ENCODE measurements around the gene CHIT1. TPM values are rescaled to one million over a fixed set of nuclear protein-coding genes. Genes with fewer than 3 reads are reported as not detected.

Gene CHIT1
- total RNA-seq, 1 donor, result 0.42 TPM

GRCh38 chr1:203197625-203198024, 31.8 kb downstream of the CHIT1 start:
- Histone ChIP-seq H3K27me3 (ENCODE audit: insufficient read depth, low read length) (no peaks in the 10 kb centered on the region), H3K4me3 (ENCODE audit: low read length) (no peak overlapping the region), H3K4me1 (ENCODE audit: insufficient read depth, low read length) (peaks cover 34% of the 10 kb centered on the region), H3K9me3 (ENCODE audit: low read depth, low read length) (no peaks in the 10 kb centered on the region)

GRCh38 chr1:203196371-203196770, 33.1 kb downstream of the CHIT1 start:
- peaks cover 21% of the 10 kb centered on the region for H3K4me1 ChIP-seq (ENCODE audit: insufficient read depth, low read length)
- H3K9me3 ChIP-seq (ENCODE audit: low read depth, low read length), result no peaks in the 10 kb centered on the region
- no peak overlapping the region for H3K4me3 ChIP-seq (ENCODE audit: low read length)
- no peaks in the 10 kb centered on the region for H3K27me3 ChIP-seq (ENCODE audit: insufficient read depth, low read length)

- no peak overlapping the region for H3K4me3 ChIP-seq (ENCODE audit: low read length)
These were observed 38.5 kb downstream of the CHIT1 start for GRCh38 chr1:203190949-203191348.

GRCh38 chr1:203189951-203190352, 39.5 kb downstream of the CHIT1 start:
- Histone ChIP-seq H3K9me3 (ENCODE audit: low read depth, low read length) (no peaks in the 10 kb centered on the region), H3K4me1 (ENCODE audit: insufficient read depth, low read length) (peaks cover 7% of the 10 kb centered on the region), H3K27me3 (ENCODE audit: insufficient read depth, low read length) (no peaks in the 10 kb centered on the region), H3K4me3 (ENCODE audit: low read length) (no peak overlapping the region)

More at GRCh38 chr1:203190949-203191348, 38.5 kb downstream of the CHIT1 start:
- no peaks in the 10 kb centered on the region for H3K27me3 ChIP-seq (ENCODE audit: insufficient read depth, low read length)
- no peaks in the 10 kb centered on the region for H3K9me3 ChIP-seq (ENCODE audit: low read depth, low read length)
- peaks cover 7% of the 10 kb centered on the region for H3K4me1 ChIP-seq (ENCODE audit: insufficient read depth, low read length)

GRCh38 chr1:203188686-203189232, 40.7 kb downstream of the CHIT1 start:
- Histone ChIP-seq H3K9me3 (ENCODE audit: low read depth, low read length) (no peaks in the 10 kb centered on the region), H3K4me3 (ENCODE audit: low read length) (no peak overlapping the region), H3K27me3 (ENCODE audit: insufficient read depth, low read length) (no peaks in the 10 kb centered on the region), H3K4me1 (ENCODE audit: insufficient read depth, low read length) (peaks cover 7% of the 10 kb centered on the region)

GRCh38 chr1:203187689-203188264, 41.7 kb downstream of the CHIT1 start:
- no peaks in the 10 kb centered on the region for H3K27me3 ChIP-seq (ENCODE audit: insufficient read depth, low read length)
- H3K9me3 ChIP-seq (ENCODE audit: low read depth, low read length), result no peaks in the 10 kb centered on the region
- peaks cover 7% of the 10 kb centered on the region for H3K4me1 ChIP-seq (ENCODE audit: insufficient read depth, low read length)
- H3K4me3 ChIP-seq (ENCODE audit: low read length), result no peak overlapping the region

- Histone ChIP-seq H3K9me3 (ENCODE audit: low read depth, low read length) (no peaks in the 10 kb centered on the region), H3K4me3 (ENCODE audit: low read length) (no peak overlapping the region), H3K4me1 (ENCODE audit: insufficient read depth, low read length) (peaks cover 7% of the 10 kb centered on the region), H3K27me3 (ENCODE audit: insufficient read depth, low read length) (no peaks in the 10 kb centered on the region)
These were observed 42.2 kb downstream of the CHIT1 start for GRCh38 chr1:203187304-203187685.

- Histone ChIP-seq H3K4me1 (ENCODE audit: insufficient read depth, low read length) (peaks cover 7% of the 10 kb centered on the region), H3K4me3 (ENCODE audit: low read length) (no peak within 1 kb of the TSS), H3K27me3 (ENCODE audit: insufficient read depth, low read length) (no peaks in the 10 kb centered on the region), H3K9me3 (ENCODE audit: low read depth, low read length) (no peaks in the 10 kb centered on the region)
These were observed 42.8 kb downstream of the CHIT1 start, which contains the start of gene CHI3L1 for GRCh38 chr1:203186446-203187303. TSS of gene CHI3L1 (minus strand) at chr1:203186704. CDS start at chr1:203186623, 81 bp downstream.

GRCh38 chr1:203186091-203186445, 43.4 kb downstream of the CHIT1 start:
- H3K4me3 ChIP-seq (ENCODE audit: low read length), result no peak overlapping the region
- H3K27me3 ChIP-seq (ENCODE audit: insufficient read depth, low read length), result no peaks in the 10 kb centered on the region
- peaks cover 7% of the 10 kb centered on the region for H3K4me1 ChIP-seq (ENCODE audit: insufficient read depth, low read length)
- no peaks in the 10 kb centered on the region for H3K9me3 ChIP-seq (ENCODE audit: low read depth, low read length)

- Histone ChIP-seq H3K9me3 (ENCODE audit: low read depth, low read length) (no peaks in the 10 kb centered on the region), H3K4me3 (ENCODE audit: low read length) (no peak overlapping the region), H3K27me3 (ENCODE audit: insufficient read depth, low read length) (no peaks in the 10 kb centered on the region), H3K4me1 (ENCODE audit: insufficient read depth, low read length) (peaks cover 7% of the 10 kb centered on the region)
These were observed 43.9 kb downstream of the CHIT1 start for GRCh38 chr1:203185585-203185984.

- Histone ChIP-seq H3K4me3 (ENCODE audit: low read length) (no peak overlapping the region), H3K27me3 (ENCODE audit: insufficient read depth, low read length) (no peaks in the 10 kb centered on the region), H3K4me1 (ENCODE audit: insufficient read depth, low read length) (peaks cover 7% of the 10 kb centered on the region), H3K9me3 (ENCODE audit: low read depth, low read length) (no peaks in the 10 kb centered on the region)
These were observed 44.4 kb downstream of the CHIT1 start for GRCh38 chr1:203185061-203185461.

GRCh38 chr1:203184467-203184866, 45.0 kb downstream of the CHIT1 start:
- Histone ChIP-seq H3K4me1 (ENCODE audit: insufficient read depth, low read length) (peaks cover 7% of the 10 kb centered on the region), H3K27me3 (ENCODE audit: insufficient read depth, low read length) (no peaks in the 10 kb centered on the region), H3K4me3 (ENCODE audit: low read length) (no peak overlapping the region), H3K9me3 (ENCODE audit: low read depth, low read length) (no peaks in the 10 kb centered on the region)

GRCh38 chr1:203183828-203184227, 45.6 kb downstream of the CHIT1 start:
- H3K4me3 ChIP-seq (ENCODE audit: low read length), result no peak overlapping the region
- H3K4me1 ChIP-seq (ENCODE audit: insufficient read depth, low read length), result peaks cover 7% of the 10 kb centered on the region
- H3K9me3 ChIP-seq (ENCODE audit: low read depth, low read length), result no peaks in the 10 kb centered on the region
- no peaks in the 10 kb centered on the region for H3K27me3 ChIP-seq (ENCODE audit: insufficient read depth, low read length)

- H3K4me3 ChIP-seq (ENCODE audit: low read length), result no peak overlapping the region
- no peaks in the 10 kb centered on the region for H3K9me3 ChIP-seq (ENCODE audit: low read depth, low read length)
- peaks cover 11% of the 10 kb centered on the region for H3K4me1 ChIP-seq (ENCODE audit: insufficient read depth, low read length)
- H3K27me3 ChIP-seq (ENCODE audit: insufficient read depth, low read length), result no peaks in the 10 kb centered on the region
These were observed 47.0 kb downstream of the CHIT1 start for GRCh38 chr1:203182387-203182953.
